Keratinocyte (primary cell): ENCODE results near the gene ZNF516. TPM values are rescaled to one million over a fixed set of nuclear protein-coding genes. Genes with fewer than 3 reads are reported as not detected.

Experiments used
- DNase-seq: peaks from one replicate; pipeline ENCODE4 v3.0.0-alpha.2; 2011; ENCODE audit warnings: low read depth, missing footprints, low spot score
- FAIRE-seq: peaks from 2 replicates; lab custom pipeline; 2011; peaks lifted over from hg19 to GRCh38; lab: Jason Lieb, UNC
- H2AFZ ChIP-seq: 2 replicates; pipeline ENCODE4 v1.6.0; 2012; ENCODE audit warnings: low read length, control low read depth, inconsistent platforms; ENCODE audit not compliant: control insufficient read depth
- H3K27ac ChIP-seq: 2 replicates; pipeline ENCODE4 v1.5.1; 2011; ENCODE audit warnings: low read length; ENCODE audit not compliant: control insufficient read depth, insufficient read depth
- H3K27me3 ChIP-seq: 3 replicates; pipeline ENCODE4 v1.6.0; 2011; ENCODE audit warnings: low read length; ENCODE audit not compliant: control insufficient read depth, insufficient read depth; ENCODE audit errors: extremely low read depth
- H3K36me3 ChIP-seq, 2 experiments: 2 replicates in 1 of 2; 3 replicates in 1 of 2; pipeline ENCODE4 v1.5.1; 2011; ENCODE audit warnings: low read length in 2 of 2, mild to moderate bottlenecking in 1 of 2; ENCODE audit not compliant: control insufficient read depth in 2 of 2, insufficient read depth in 2 of 2; ENCODE audit errors: extremely low read depth in 1 of 2
- H3K4me1 ChIP-seq: 3 replicates; pipeline ENCODE4 v1.5.1; 2011; ENCODE audit warnings: low read length; ENCODE audit not compliant: control insufficient read depth, insufficient read depth; ENCODE audit errors: extremely low read depth
- H3K4me2 ChIP-seq: 3 replicates; pipeline ENCODE4 v1.6.0; 2011; ENCODE audit warnings: low read depth, low read length; ENCODE audit not compliant: control insufficient read depth, insufficient read depth; ENCODE audit errors: extremely low read depth
- H3K4me3 ChIP-seq, 3 experiments: fragments of 200-600 bp in 1 of 3; sonication (generic) in 1 of 3; 2 replicates in 2 of 3; 3 replicates in 1 of 3; pipeline ENCODE4 v1.5.1; 2011 to 2016; ENCODE audit warnings: low read length in 3 of 3, mild to moderate bottlenecking in 3 of 3, control low read depth in 2 of 3, inconsistent platforms in 1 of 3, low read depth in 1 of 3, mixed read lengths in 1 of 3, mixed run types in 1 of 3, moderate library complexity in 1 of 3; ENCODE audit not compliant: control insufficient read depth in 2 of 3, insufficient read depth in 2 of 3; ENCODE audit errors: extremely low read depth in 1 of 3
- H3K79me2 ChIP-seq: 2 replicates; pipeline ENCODE4 v1.6.0; 2012; ENCODE audit warnings: low read length; ENCODE audit not compliant: control insufficient read depth, insufficient read depth
- H3K9ac ChIP-seq: 3 replicates; pipeline ENCODE4 v1.6.0; 2011; ENCODE audit warnings: low read length; ENCODE audit not compliant: control insufficient read depth, insufficient read depth; ENCODE audit errors: extremely low read depth
- H3K9me1 ChIP-seq: 3 replicates; pipeline ENCODE4 v1.6.0; 2011; ENCODE audit warnings: low read length; ENCODE audit not compliant: control insufficient read depth, insufficient read depth; ENCODE audit errors: extremely low read depth
- H3K9me3 ChIP-seq: 2 replicates; pipeline ENCODE4 v1.5.1; 2012; ENCODE audit warnings: low read depth, low read length; ENCODE audit not compliant: control insufficient read depth
- H4K20me1 ChIP-seq: 3 replicates; pipeline ENCODE4 v1.6.0; 2011; ENCODE audit warnings: low read length; ENCODE audit not compliant: control insufficient read depth, insufficient read depth; ENCODE audit errors: extremely low read depth
- EZH2 ChIP-seq: IDR thresholded peaks from one replicate; pipeline ENCODE4 v1.6.1; 2012; ENCODE audit warnings: inconsistent platforms, mild to moderate bottlenecking, low read length, moderate library complexity
- dilution Hi-C: fragments of 300-500 bp; cut with MboI; formaldehyde crosslinking; loops from one replicate; pipeline ENCODE4 v1.7.0; 2020; ENCODE audit warnings: low sequenced_read_pairs; ENCODE audit not compliant: extremely low pct_ligation_motif_present
- polyA plus RNA-seq, 5 experiments: library from polyadenylated mRNA; depleted of rRNA in 3 of 5; stranded (reverse) in 3 of 5; stranded (forward) in 1 of 5; unstranded in 1 of 5; fragments of >200 nt; gene quantifications; 1 replicate in 1 of 5; 2 replicates in 3 of 5; 3 replicates in 1 of 5; pipeline versions ENCODE4 v1.2.1 to v1.2.3, GENCODE V29; 2011 to 2012; ENCODE audit warnings: missing spikeins in 2 of 5, low read depth in 1 of 5, low replicate concordance in 1 of 5
- TF ChIP-seq, protein P1 (sequence below), 3 experiments: IDR thresholded peaks in 1 of 3; conservative IDR thresholded peaks in 1 of 3; optimal IDR thresholded peaks in 1 of 3; 2 replicates in 2 of 3; 3 replicates in 1 of 3; pipeline versions ENCODE3 to v1.5.1; 2011; ENCODE audit warnings: low read length in 3 of 3, mild to moderate bottlenecking in 3 of 3, moderate library complexity in 2 of 3, control low read depth in 1 of 3, inconsistent platforms in 1 of 3; ENCODE audit not compliant: insufficient read depth in 2 of 3; ENCODE audit errors: extremely low read depth in 1 of 3

ZNF516 gene
- polyA plus RNA-seq, 1 donor (not counting 4 experiments of a cell fraction or from before 2014, with no cell fraction given) = 9.3 TPM

DNA sequence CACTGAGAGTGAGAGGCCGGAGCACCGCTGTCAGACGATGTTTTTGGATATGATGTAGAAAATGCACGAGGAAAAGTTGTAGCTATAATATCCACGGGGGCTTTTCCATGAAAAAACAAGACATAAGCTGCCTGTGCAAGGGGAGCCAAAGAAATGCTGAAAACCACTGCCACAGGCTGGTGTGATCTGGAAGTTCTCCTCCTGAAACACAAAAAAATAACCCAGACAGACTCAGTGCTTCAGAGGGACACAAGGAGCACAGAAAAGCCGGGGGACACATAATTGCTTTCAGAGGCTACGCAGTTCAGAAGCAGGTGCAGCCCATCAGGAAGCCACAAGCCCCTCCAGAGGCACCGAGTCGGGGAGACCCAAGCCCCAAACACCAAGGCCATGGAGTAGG, 98.2 kb downstream of the ZNF516 start:
- Histone ChIP-seq H3K79me2 (peaks cover 30% of the 10 kb centered on the region), H3K27me3 (no peaks in the 10 kb centered on the region), H2AFZ (no peak overlapping the region), H3K36me3 (peaks cover 4% of the 10 kb centered on the region in 2 experiments), H3K4me1 (peaks cover 7% of the 10 kb centered on the region), H3K27ac (no peak overlapping the region), H3K9me3 (no peaks in the 10 kb centered on the region), H3K9me1 (no peaks in the 10 kb centered on the region), H3K4me3 (no peak overlapping the region), H4K20me1 (peaks cover 11% of the 10 kb centered on the region), H3K4me2 (no peak overlapping the region), H3K9ac (no peak overlapping the region)
- TF ChIP-seq, protein P1, sequence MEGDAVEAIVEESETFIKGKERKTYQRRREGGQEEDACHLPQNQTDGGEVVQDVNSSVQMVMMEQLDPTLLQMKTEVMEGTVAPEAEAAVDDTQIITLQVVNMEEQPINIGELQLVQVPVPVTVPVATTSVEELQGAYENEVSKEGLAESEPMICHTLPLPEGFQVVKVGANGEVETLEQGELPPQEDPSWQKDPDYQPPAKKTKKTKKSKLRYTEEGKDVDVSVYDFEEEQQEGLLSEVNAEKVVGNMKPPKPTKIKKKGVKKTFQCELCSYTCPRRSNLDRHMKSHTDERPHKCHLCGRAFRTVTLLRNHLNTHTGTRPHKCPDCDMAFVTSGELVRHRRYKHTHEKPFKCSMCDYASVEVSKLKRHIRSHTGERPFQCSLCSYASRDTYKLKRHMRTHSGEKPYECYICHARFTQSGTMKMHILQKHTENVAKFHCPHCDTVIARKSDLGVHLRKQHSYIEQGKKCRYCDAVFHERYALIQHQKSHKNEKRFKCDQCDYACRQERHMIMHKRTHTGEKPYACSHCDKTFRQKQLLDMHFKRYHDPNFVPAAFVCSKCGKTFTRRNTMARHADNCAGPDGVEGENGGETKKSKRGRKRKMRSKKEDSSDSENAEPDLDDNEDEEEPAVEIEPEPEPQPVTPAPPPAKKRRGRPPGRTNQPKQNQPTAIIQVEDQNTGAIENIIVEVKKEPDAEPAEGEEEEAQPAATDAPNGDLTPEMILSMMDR (optimal IDR thresholded peaks at IDR 0.05 in 1 of 3, IDR thresholded peaks at IDR 0.05 in 1 of 3, conservative IDR thresholded peaks at IDR 0.05 in 1 of 3; ENCODE audit: extremely low read depth in 1 of 3, insufficient read depth in 2 of 3, low read length in 3 of 3) = no peak
- TF ChIP-seq EZH2 = no peak
- dilution Hi-C loops = no loop called here
- DNase-seq (no peak), FAIRE-seq (no peak)

DNA sequence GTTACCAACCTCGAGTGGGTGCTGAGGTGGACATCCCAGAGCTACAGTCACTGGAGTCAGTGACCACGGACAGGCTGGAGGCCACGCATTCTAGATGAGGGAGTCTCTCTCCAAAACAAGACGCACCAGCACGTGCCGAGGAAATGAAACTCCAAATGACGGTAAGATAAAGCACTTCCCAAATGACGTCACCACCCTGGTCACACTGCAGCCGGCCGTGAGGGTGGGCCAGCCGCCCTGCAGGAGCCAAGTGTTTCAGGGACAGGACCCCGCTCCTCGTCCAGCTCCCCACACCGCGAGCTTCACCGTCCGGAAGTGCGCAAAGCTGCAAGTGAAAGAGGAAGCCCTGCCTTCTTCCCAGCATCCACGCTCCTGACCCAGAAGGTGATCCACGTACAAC, 99.4 kb downstream of the ZNF516 start:
- Histone ChIP-seq H3K9me3 (no peaks in the 10 kb centered on the region), H3K36me3 (peaks cover 4% of the 10 kb centered on the region in 2 experiments), H3K79me2 (peaks cover 39% of the 10 kb centered on the region), H3K4me2 (no peak overlapping the region), H3K27me3 (no peaks in the 10 kb centered on the region), H3K4me1 (peaks cover 7% of the 10 kb centered on the region), H3K9me1 (no peaks in the 10 kb centered on the region), H3K4me3 (no peak overlapping the region), H3K9ac (no peak overlapping the region), H2AFZ (no peak overlapping the region), H4K20me1 (peaks cover 11% of the 10 kb centered on the region), H3K27ac (no peak overlapping the region)
- TF ChIP-seq, protein P1 (optimal IDR thresholded peaks at IDR 0.05 in 1 of 3, IDR thresholded peaks at IDR 0.05 in 1 of 3, conservative IDR thresholded peaks at IDR 0.05 in 1 of 3; ENCODE audit: extremely low read depth in 1 of 3, insufficient read depth in 2 of 3, low read length in 3 of 3) = no peak
- no peak for TF ChIP-seq EZH2
- FAIRE-seq (no peak), DNase-seq (no peak)
- dilution Hi-C loops = no loop called here
